Brain microvascular endothelial cell (primary cell): ENCODE results near the gene BRME1.

Source experiments
- DNase-seq: peaks from one replicate; pipeline ENCODE4 v3.0.0-alpha.2; 2020
- H3K27ac ChIP-seq: fragments of 250-450 bp; sonication (Bioruptor Pico); 2 replicates; pipeline ENCODE4 v1.5.1; 2020; ENCODE audit warnings: mild to moderate bottlenecking, moderate library complexity
- H3K27me3 ChIP-seq: fragments of 250-450 bp; sonication (Bioruptor Pico); replicated peaks from 2 replicates; pipeline ENCODE4 v1.5.1; 2020; ENCODE audit warnings: mild to moderate bottlenecking
- H3K36me3 ChIP-seq: fragments of 250-450 bp; sonication (Bioruptor Pico); replicated peaks from 2 replicates; pipeline ENCODE4 v1.5.1; 2020; ENCODE audit warnings: mild to moderate bottlenecking
- H3K4me3 ChIP-seq: 2 replicates; pipeline ENCODE4 v1.5.1; 2011; ENCODE audit warnings: low read depth, mild to moderate bottlenecking, control low read depth, low read length, moderate library complexity
- in situ Hi-C: cut with HindIII; loops from 2 replicates; pipeline ENCODE4 v1.10.0; 2017; ENCODE audit warnings: low sequenced_read_pairs, low pct_ligation_motif_present
- TF ChIP-seq, protein P1 (sequence below): IDR thresholded peaks from 2 replicates; pipeline ENCODE4 v1.5.1; 2011; ENCODE audit warnings: low read depth, mild to moderate bottlenecking, moderate library complexity, low read length, control low read depth, inconsistent platforms; ENCODE audit errors: missing control alignments

Gene BRME1

DNA sequence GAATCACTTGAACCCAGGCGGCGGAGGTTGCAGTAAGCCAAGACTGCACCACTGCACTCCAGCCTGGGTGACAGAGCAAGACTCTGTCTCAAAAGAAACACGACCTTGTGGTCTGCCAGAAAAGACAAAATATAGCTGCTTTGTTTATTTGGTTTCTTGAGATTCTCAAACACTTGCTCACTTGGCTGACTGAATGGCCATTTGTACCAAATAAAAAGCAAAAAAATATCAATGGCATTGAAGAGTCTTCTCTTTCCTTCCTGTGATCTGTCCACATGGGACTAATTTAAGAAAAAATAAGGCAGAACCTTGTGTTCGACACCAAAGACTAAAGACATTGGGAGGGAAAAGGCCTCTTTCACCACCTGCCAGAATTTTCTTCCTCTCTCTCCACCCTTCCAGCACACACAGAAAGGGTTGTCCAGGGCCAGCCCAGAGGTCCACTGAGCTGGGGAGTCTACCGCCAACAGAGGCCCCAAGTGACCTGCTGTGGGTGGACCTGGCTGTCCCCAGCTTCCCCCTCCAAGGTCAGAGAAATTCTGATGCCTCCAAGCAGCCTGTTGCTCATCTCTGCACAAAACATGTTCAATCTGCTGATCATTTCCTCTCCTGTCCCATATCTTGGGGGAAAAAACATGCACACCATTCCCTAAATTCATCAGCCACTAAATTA is 5.9 kb downstream of the BRME1 start:
- in situ Hi-C loops: no loop called here
- TF ChIP-seq, protein P1, sequence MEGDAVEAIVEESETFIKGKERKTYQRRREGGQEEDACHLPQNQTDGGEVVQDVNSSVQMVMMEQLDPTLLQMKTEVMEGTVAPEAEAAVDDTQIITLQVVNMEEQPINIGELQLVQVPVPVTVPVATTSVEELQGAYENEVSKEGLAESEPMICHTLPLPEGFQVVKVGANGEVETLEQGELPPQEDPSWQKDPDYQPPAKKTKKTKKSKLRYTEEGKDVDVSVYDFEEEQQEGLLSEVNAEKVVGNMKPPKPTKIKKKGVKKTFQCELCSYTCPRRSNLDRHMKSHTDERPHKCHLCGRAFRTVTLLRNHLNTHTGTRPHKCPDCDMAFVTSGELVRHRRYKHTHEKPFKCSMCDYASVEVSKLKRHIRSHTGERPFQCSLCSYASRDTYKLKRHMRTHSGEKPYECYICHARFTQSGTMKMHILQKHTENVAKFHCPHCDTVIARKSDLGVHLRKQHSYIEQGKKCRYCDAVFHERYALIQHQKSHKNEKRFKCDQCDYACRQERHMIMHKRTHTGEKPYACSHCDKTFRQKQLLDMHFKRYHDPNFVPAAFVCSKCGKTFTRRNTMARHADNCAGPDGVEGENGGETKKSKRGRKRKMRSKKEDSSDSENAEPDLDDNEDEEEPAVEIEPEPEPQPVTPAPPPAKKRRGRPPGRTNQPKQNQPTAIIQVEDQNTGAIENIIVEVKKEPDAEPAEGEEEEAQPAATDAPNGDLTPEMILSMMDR: no peak
- Histone ChIP-seq H3K4me3 (no peak overlapping the region), H3K27ac (no peak overlapping the region), H3K27me3 (no peaks in the 10 kb centered on the region), H3K36me3 (no peaks in the 10 kb centered on the region)
- DNase-seq: no peak

DNA sequence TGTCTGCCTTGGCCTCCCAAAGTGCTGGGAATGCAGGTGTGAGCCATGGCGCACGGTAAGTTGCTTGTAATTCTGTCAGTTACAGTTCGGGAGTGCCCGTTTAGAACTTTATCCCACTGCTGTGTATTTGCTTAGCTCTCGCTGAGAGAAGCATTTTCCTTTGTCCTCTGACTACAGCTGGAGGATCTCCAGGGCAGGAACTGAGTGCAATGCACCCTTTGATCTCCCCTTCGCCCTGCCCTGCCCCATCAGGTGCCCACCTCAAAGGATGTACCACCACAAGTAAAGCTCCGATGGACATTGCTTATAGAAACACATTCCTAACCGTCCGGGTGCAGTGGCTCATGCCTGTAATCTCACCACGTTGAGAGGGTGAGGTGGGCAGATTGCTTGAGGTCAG is 6.5 kb downstream of the BRME1 start:
- Histone ChIP-seq H3K27me3 (no peaks in the 10 kb centered on the region), H3K4me3 (no peak overlapping the region), H3K27ac (no peak overlapping the region), H3K36me3 (no peaks in the 10 kb centered on the region)
- TF ChIP-seq, protein P1: no peak
- in situ Hi-C loops: no loop called here
- no peak for DNase-seq

DNA sequence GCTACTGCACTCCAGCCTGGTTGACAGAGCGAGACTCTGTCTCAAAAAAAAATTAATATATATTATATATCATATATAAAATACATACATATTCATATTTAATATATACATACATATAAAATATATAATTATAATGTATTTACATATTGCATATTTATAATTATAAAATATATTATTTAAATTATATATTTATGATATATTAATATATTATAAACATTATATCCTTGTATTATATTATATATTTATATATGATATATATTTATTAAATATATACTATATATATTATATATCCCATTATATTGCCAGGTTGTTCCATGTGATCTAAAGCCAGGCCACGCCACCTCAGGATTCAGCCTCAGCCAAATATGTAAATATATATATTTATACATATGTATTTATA is 9.7 kb downstream of the BRME1 start:
- Histone ChIP-seq H3K27me3 (no peaks in the 10 kb centered on the region), H3K4me3 (no peak overlapping the region), H3K36me3 (no peaks in the 10 kb centered on the region), H3K27ac (no peak overlapping the region)
- no peak for DNase-seq
- TF ChIP-seq, protein P1: no peak
- in situ Hi-C loops: no loop called here

DNA sequence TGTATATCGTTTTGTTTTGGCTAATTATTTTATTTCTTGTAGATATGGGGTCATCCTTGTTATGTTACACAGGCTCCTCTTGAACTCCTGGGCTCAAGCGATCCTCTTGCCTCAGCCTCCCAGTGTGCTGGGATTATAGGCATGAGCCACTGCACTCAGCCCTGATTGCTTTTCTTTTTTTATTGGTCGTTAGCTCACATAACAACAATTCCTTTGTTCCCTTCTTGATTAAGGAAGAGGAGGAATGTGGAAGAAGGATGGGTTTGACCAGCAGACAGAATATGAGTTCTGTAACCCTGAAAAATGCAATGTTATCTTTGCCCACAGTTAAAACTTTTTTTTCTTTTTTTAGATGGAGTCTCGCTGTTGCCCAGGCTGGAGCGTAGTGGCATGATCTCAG is 11.4 kb downstream of the BRME1 start:
- TF ChIP-seq, protein P1: no peak
- in situ Hi-C loops: no loop called here
- no peaks in the 10 kb centered on the region for H3K36me3 ChIP-seq

DNA sequence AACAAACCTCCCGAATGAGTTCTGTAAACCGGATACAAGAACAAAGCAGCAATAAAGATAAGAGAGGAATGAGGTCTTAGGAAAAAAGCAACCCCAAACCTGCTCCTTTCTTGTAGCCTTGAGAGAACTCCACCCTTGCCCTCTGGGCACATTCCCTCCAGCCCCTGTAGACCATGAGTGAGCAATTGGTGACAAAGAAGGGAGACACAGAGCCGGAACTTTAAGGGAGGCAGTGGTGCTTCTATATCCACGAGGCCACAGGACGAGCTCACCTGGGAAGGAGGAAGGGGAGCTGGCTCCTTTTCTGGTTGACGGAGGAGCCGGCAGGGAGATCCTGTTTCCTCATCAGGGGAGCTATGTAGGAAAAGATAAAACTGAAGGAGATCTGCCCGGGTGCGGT is 13.0 kb downstream of the BRME1 start:
- in situ Hi-C loops: no loop called here
- H3K4me3 ChIP-seq: no peak overlapping the region
- no peak for DNase-seq
- TF ChIP-seq, protein P1: no peak
- no peaks in the 10 kb centered on the region for H3K36me3 ChIP-seq
- no peaks in the 10 kb centered on the region for H3K27me3 ChIP-seq
- no peak overlapping the region for H3K27ac ChIP-seq

More for the DNA sequence above, 11.4 kb downstream of the BRME1 start:
- H3K27ac ChIP-seq: no peak overlapping the region
- no peak overlapping the region for H3K4me3 ChIP-seq
- DNase-seq: no peak
- no peaks in the 10 kb centered on the region for H3K27me3 ChIP-seq

DNA sequence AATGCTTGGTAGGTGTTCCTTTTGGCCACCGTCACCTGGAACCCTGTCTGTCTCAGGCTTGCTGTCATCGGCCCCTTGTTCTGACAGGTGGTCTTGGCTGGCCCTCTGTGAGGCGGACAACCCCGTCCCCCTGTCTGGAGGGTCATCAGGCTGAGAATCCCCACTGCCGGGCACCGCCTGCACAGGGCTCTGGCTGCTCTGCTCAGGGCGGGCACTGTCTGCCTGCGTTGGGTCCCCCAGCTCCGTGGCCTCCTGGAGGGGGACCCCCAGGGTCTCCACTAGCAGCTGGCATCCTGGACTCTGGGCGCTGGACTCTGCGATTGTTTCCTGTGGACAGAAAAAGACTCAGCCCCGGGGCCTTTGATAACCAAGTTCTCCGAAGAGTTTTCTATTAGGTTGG is 15.8 kb downstream of the BRME1 start:
- TF ChIP-seq, protein P1: no peak
- DNase-seq: no peak
- Histone ChIP-seq H3K4me3 (no peak overlapping the region), H3K36me3 (no peaks in the 10 kb centered on the region), H3K27ac (no peak overlapping the region), H3K27me3 (no peaks in the 10 kb centered on the region)
- in situ Hi-C loops: no loop called here
